BLaER1 (cell line): ENCODE measurements around the gene KDELR3.

Experiments
- H3K27ac ChIP-seq: shearing (Covaris generic); formaldehyde crosslinking; 2 replicates; pipeline ENCODE4 v1.8.1; 2022
- H3K27me3 ChIP-seq: shearing (Covaris generic); formaldehyde crosslinking; 2 replicates; pipeline ENCODE4 v1.8.1; 2022
- H3K36me3 ChIP-seq: shearing (Covaris generic); formaldehyde crosslinking; 2 replicates; pipeline ENCODE4 v1.8.1; 2022
- H3K4me1 ChIP-seq: shearing (Covaris generic); formaldehyde crosslinking; 2 replicates; pipeline ENCODE4 v1.8.1; 2022
- H3K4me2 ChIP-seq: shearing (Covaris generic); formaldehyde crosslinking; 2 replicates; pipeline ENCODE4 v1.8.1; 2022
- H3K4me3 ChIP-seq: shearing (Covaris generic); formaldehyde crosslinking; 2 replicates; pipeline ENCODE4 v1.8.1; 2022
- H3K9ac ChIP-seq: shearing (Covaris generic); formaldehyde crosslinking; 2 replicates; pipeline ENCODE4 v1.8.1; 2022
- H3K9me3 ChIP-seq: shearing (Covaris generic); formaldehyde crosslinking; 2 replicates; pipeline ENCODE4 v1.8.1; 2022
- H4K20me1 ChIP-seq: shearing (Covaris generic); formaldehyde crosslinking; 2 replicates; pipeline ENCODE4 v1.8.1; 2022
- Cebpa-rat ChIP-seq: shearing (Covaris generic); IDR thresholded peaks from 2 replicates; pipeline ENCODE4 v1.8.1; 2022

Gene KDELR3

DNA sequence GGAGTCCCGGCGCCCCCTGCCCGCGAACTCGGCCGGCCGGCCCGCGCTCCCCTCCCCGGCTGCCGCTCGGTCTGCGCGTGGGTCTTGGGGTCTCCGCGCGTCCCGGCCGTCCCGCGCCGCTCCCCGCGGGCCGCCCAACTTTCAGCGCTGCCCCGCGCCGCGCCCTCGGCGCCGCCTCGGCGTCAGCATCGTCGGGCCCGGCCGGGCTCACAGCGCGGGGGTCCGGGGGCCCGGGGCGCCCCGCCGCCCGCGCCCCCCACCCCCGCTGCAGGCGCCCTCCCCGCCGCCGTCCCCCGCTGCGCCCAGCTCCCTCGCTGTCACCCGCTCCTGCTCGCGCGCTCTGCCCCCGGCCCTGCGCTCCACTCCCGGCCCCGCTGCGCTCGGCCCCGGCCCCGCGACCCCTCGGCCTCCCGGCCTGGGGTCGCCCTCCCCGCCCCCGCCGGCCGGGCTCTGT lies 12.8 kb upstream of the KDELR3 start, which contains the start of gene KCNJ4:
Gene KCNJ4 (minus strand): TSS at position 124 of the 454 bp plus-strand sequence. CDS start 27,067 bp downstream, outside the sequence.
- Histone ChIP-seq H3K4me1 (peaks cover 43% of the 10 kb centered on the region), H3K27ac (peak within 1 kb of the TSS; percentile 58), H3K36me3 (no peaks in the 10 kb centered on the region), H3K9me3 (no peaks in the 10 kb centered on the region), H3K4me3 (peak within 1 kb of the TSS; percentile 75), H3K4me2 (peak within 1 kb of the TSS; percentile 94), H3K9ac (peak within 1 kb of the TSS; percentile 78), H3K27me3 (peaks cover 71% of the 10 kb centered on the region), H4K20me1 (peaks cover 34% of the 10 kb centered on the region)
- no peak for TF ChIP-seq Cebpa-rat

GRCh38 chr22:38455530-38456271 lies 12.2 kb upstream of the KDELR3 start:
- Histone ChIP-seq H3K4me2 (peak overlapping the region; percentile 94), H3K27me3 (peaks cover 65% of the 10 kb centered on the region), H3K36me3 (no peaks in the 10 kb centered on the region), H4K20me1 (peaks cover 28% of the 10 kb centered on the region), H3K27ac (peak overlapping the region; percentile 58), H3K9ac (peak overlapping the region; percentile 78), H3K4me3 (peak overlapping the region; percentile 75), H3K9me3 (no peaks in the 10 kb centered on the region), H3K4me1 (peaks cover 49% of the 10 kb centered on the region)
- no peak for TF ChIP-seq Cebpa-rat

GRCh38 chr22:38456272-38456835 lies 11.5 kb upstream of the KDELR3 start:
- no peaks in the 10 kb centered on the region for H3K36me3 ChIP-seq
- peak overlapping the region; percentile 94 for H3K4me2 ChIP-seq
- H4K20me1 ChIP-seq, result peaks cover 21% of the 10 kb centered on the region
- H3K9me3 ChIP-seq, result no peaks in the 10 kb centered on the region
- TF ChIP-seq Cebpa-rat, result no peak
- H3K4me3 ChIP-seq, result peak overlapping the region; percentile 75
- no peak overlapping the region for H3K27ac ChIP-seq
- H3K9ac ChIP-seq, result no peak overlapping the region
- H3K4me1 ChIP-seq, result peaks cover 56% of the 10 kb centered on the region
- peaks cover 58% of the 10 kb centered on the region for H3K27me3 ChIP-seq

DNA sequence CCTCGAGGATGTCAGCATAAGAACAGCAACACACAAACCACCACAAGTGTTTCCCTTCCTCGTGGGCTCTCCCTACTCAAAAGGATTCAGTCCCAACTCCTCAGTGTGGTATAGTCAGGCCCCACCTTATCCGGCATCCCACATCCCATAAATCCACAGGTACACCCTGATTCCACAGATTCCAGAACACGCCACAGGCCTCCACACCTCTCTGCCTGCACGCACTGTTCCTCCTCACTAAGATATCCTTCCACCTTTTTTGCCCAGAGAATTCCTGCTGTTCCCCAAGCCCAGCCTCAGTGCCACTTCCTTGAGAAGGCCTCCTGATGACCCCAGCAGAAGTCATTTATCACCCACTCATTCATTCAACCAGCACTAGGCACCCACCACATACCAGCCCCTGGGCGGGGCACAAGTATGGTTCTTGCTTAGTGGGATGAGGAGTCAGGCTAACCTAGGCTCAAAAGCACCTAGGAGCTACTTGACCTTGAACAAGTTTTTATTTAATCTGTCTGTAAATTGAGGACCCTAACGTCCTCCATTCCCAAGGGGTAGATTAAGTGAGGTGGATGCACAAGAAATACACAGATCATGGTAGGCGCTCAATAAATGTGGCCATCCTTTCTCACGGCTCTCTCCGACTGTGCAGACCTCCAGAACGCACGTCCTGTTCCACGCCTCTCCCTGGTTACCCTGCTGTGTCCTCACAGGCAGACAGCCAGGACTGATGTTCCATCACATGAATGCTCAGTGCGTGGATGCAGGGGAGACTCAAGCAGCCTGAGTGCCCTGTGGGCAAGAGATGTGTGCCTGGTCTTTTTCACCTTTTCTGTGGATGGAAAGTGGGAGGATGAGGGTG lies 10.8 kb upstream of the KDELR3 start:
- Histone ChIP-seq H3K36me3 (no peaks in the 10 kb centered on the region), H3K9me3 (no peaks in the 10 kb centered on the region), H3K4me1 (peaks cover 63% of the 10 kb centered on the region), H3K9ac (no peak overlapping the region), H3K4me2 (peak overlapping the region; percentile 94), H4K20me1 (peaks cover 20% of the 10 kb centered on the region), H3K27me3 (peaks cover 51% of the 10 kb centered on the region), H3K27ac (no peak overlapping the region), H3K4me3 (no peak overlapping the region)
- no peak for TF ChIP-seq Cebpa-rat

DNA sequence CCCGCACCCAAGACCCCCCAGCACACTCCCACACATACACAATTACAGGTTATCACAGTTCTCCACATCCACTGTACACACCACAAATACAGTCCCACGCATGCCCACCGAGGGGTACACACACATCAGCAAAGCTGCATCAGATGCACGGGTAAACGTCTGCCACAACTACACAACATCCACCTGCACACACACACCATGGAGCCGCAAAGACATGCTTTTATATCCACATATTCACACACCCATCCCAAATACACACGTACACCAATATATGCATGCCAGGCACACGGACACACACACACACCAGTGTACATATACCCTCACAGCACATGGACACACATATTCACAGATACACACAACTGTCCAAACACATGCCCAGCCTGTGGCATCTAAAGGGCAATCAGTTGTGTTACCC lies 7.5 kb upstream of the KDELR3 start:
- H3K27me3 ChIP-seq, result peaks cover 17% of the 10 kb centered on the region
- H4K20me1 ChIP-seq, result no peaks in the 10 kb centered on the region
- no peaks in the 10 kb centered on the region for H3K9me3 ChIP-seq
- TF ChIP-seq Cebpa-rat, result no peak
- H3K4me3 ChIP-seq, result no peak overlapping the region
- H3K9ac ChIP-seq, result no peak overlapping the region
- H3K4me2 ChIP-seq, result peak overlapping the region; percentile 91
- no peaks in the 10 kb centered on the region for H3K36me3 ChIP-seq
- peaks cover 85% of the 10 kb centered on the region for H3K4me1 ChIP-seq
- no peak overlapping the region for H3K27ac ChIP-seq

- Histone ChIP-seq H3K9ac (no peak overlapping the region), H3K4me2 (peak overlapping the region; percentile 91), H4K20me1 (no peaks in the 10 kb centered on the region), H3K9me3 (no peaks in the 10 kb centered on the region), H3K27me3 (peaks cover 12% of the 10 kb centered on the region), H3K4me1 (peaks cover 91% of the 10 kb centered on the region), H3K27ac (peak overlapping the region; percentile 28; the same call in 1 of the 2 replicates), H3K4me3 (peak overlapping the region; percentile 28; the same call in 1 of the 2 replicates), H3K36me3 (no peaks in the 10 kb centered on the region)
- no peak for TF ChIP-seq Cebpa-rat
These were observed 6.9 kb upstream of the KDELR3 start for GRCh38 chr22:38461057-38461413.

DNA sequence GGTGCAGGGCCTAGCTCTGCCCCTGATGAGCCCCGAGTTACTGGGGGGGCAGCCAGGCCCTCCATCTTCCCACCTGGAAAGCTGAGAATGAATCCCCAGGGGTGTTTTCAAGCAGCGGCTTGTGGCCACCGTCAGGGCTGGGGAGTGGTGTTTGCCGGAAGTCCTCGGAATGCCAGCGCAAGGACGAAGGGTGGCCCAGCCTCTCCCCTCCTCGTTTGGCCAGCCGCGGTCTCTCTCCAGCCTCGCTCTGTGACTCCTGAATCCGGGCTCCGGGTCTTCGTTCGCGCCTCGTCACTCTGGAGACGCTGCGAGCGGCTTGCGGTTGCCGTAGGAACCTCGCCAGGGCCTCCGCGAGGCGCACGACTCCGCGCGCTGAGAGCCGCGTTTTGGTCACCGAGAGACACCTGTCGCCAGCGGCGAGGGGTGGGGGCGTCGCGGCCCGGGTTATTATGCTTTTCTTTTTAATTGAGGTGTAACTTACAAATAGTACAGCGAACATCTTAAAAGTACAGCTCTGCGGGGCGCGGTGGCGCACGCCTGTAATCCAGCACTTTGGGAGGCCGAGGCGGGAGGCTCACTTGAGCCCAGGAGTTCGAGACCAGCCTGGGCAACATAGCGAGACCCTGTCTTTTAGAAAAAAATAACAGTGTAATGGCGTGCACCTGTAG lies 6.3 kb upstream of the KDELR3 start:
- Histone ChIP-seq H3K4me2 (peak overlapping the region; percentile 91), H3K9ac (no peak overlapping the region), H4K20me1 (no peaks in the 10 kb centered on the region)

GRCh38 chr22:38462960-38463784 lies 4.7 kb upstream of the KDELR3 start:
- H3K27ac ChIP-seq, result 0 out of 2 replicates have a peak overlapping the region, but pooled peaks have one; percentile 29
- H4K20me1 ChIP-seq, result no peaks in the 10 kb centered on the region
- H3K9me3 ChIP-seq, result no peaks in the 10 kb centered on the region
- 0 out of 2 replicates have a peak overlapping the region, but pooled peaks have one; percentile 38 for H3K4me3 ChIP-seq
- H3K9ac ChIP-seq, result peak overlapping the region; percentile 30; the same call in 1 of the 2 replicates
- no peaks in the 10 kb centered on the region for H3K36me3 ChIP-seq
- TF ChIP-seq Cebpa-rat, result no peak
- peaks cover 100% of the 10 kb centered on the region for H3K4me1 ChIP-seq
- H3K4me2 ChIP-seq, result peak overlapping the region; percentile 91
- peaks cover 22% of the 10 kb centered on the region for H3K27me3 ChIP-seq

More for the DNA sequence above, 6.3 kb upstream of the KDELR3 start:
- Histone ChIP-seq H3K4me3 (peak overlapping the region; percentile 28; the same call in 1 of the 2 replicates), H3K36me3 (no peaks in the 10 kb centered on the region), H3K4me1 (peaks cover 91% of the 10 kb centered on the region), H3K27me3 (peaks cover 12% of the 10 kb centered on the region), H3K27ac (peak overlapping the region; percentile 28; the same call in 1 of the 2 replicates), H3K9me3 (no peaks in the 10 kb centered on the region)
- TF ChIP-seq Cebpa-rat, result no peak
